H1 (cell line): Measurements from ENCODE around the gene DPH1. TPM values are rescaled to one million over a fixed set of nuclear protein-coding genes. Genes with fewer than 3 reads are reported as not detected.

ENCODE experiments used
- CTCF ChIA-PET: fragments of 300-600 bp; sonication (Branson Sonifier 250); formaldehyde crosslinking; loops from one replicate; lab custom pipeline; 2021; ENCODE audit not compliant: partially characterized antibody; lab: Charles Lee
- POLR2A ChIA-PET: fragments of 300-600 bp; sonication (Branson Sonifier 250); formaldehyde crosslinking; loops from one replicate; lab custom pipeline; 2021; ENCODE audit warnings: inconsistent platforms; ENCODE audit not compliant: partially characterized antibody; lab: Charles Lee
- DNase-seq, 2 experiments: peaks; one replicate each; pipeline versions ENCODE4 v3.0.0 to v3.0.0-alpha.2; 2010 to 2022; ENCODE audit warnings: low spot score in 2 of 2, low read depth in 1 of 2, mixed read lengths in 1 of 2
- FAIRE-seq: peaks from 2 replicates; lab custom pipeline; 2011; peaks lifted over from hg19 to GRCh38; lab: Jason Lieb, UNC
- H2AFZ ChIP-seq: 2 replicates; pipeline ENCODE4 v1.8.1; 2012; ENCODE audit warnings: low read length, inconsistent platforms
- H2AK5ac ChIP-seq: 2 replicates; pipeline ENCODE4 v1.6.1; 2013; ENCODE audit warnings: low read depth, low read length
- H2BK120ac ChIP-seq: replicated peaks from 2 replicates; pipeline ENCODE3; 2013; ENCODE audit warnings: low read depth, low read length, inconsistent platforms
- H2BK12ac ChIP-seq: 2 replicates; pipeline ENCODE4 v1.6.1; 2013; ENCODE audit warnings: low read depth, low read length
- H2BK15ac ChIP-seq: 2 replicates; pipeline ENCODE4 v1.6.1; 2013; ENCODE audit warnings: low read length
- H2BK20ac ChIP-seq: 2 replicates; pipeline ENCODE4 v1.6.1; 2013; ENCODE audit warnings: low read length
- H2BK5ac ChIP-seq: 2 replicates; pipeline ENCODE4 v1.6.1; 2013; ENCODE audit warnings: low read depth, low read length
- H3K14ac ChIP-seq: 2 replicates; pipeline ENCODE4 v1.6.1; 2013; ENCODE audit warnings: inconsistent platforms; ENCODE audit not compliant: insufficient read length
- H3K18ac ChIP-seq: 2 replicates; pipeline ENCODE4 v1.6.1; 2013; ENCODE audit warnings: low read length; ENCODE audit errors: extremely low read depth
- H3K23ac ChIP-seq: 2 replicates; pipeline ENCODE4 v1.6.1; 2013; ENCODE audit warnings: inconsistent platforms; ENCODE audit not compliant: insufficient read length
- H3K23me2 ChIP-seq: 2 replicates; pipeline ENCODE4 v1.6.1; 2013; ENCODE audit warnings: low read depth, low read length
- H3K27ac ChIP-seq: 2 replicates; pipeline ENCODE4 v1.6.1; 2011; ENCODE audit warnings: low read depth, low read length, inconsistent platforms
- H3K27me3 ChIP-seq, 4 experiments: replicated peaks in 1 of 4; 1 replicate in 1 of 4; 2 replicates in 3 of 4; pipeline versions ENCODE4 v1.6.1 to v1.8.1; 2011 to 2013; ENCODE audit warnings: low read length in 3 of 4, mild to moderate bottlenecking in 3 of 4, inconsistent platforms in 2 of 4, mixed read lengths in 2 of 4, moderate library complexity in 1 of 4; ENCODE audit not compliant: control insufficient read depth in 3 of 4, insufficient read depth in 3 of 4; ENCODE audit errors: extremely low read depth in 1 of 4
- H3K36me3 ChIP-seq, 4 experiments: 2 replicates each; pipeline versions ENCODE4 v1.6.1 to v1.8.1; 2011 to 2013; ENCODE audit warnings: mild to moderate bottlenecking in 4 of 4, low read length in 3 of 4, moderate library complexity in 2 of 4, control low read depth in 1 of 4, inconsistent platforms in 1 of 4; ENCODE audit not compliant: insufficient read depth in 4 of 4, control insufficient read depth in 2 of 4
- H3K4ac ChIP-seq: replicated peaks from 2 replicates; pipeline ENCODE3; 2013; ENCODE audit warnings: low read length, low read depth, mixed read lengths, inconsistent platforms; ENCODE audit not compliant: insufficient read length
- H3K4me1 ChIP-seq, 4 experiments: replicated peaks in 1 of 4; 1 replicate in 1 of 4; 2 replicates in 3 of 4; pipeline versions ENCODE4 v1.6.1 to v1.8.1; 2011 to 2013; ENCODE audit warnings: low read length in 3 of 4, inconsistent platforms in 2 of 4, mixed read lengths in 1 of 4; ENCODE audit not compliant: insufficient read depth in 4 of 4, control insufficient read depth in 3 of 4
- H3K4me2 ChIP-seq, 2 experiments: 2 replicates each; pipeline versions ENCODE4 v1.6.1 to v1.8.1; 2011 to 2013; ENCODE audit warnings: low read depth in 2 of 2, low read length in 2 of 2, control low read depth in 1 of 2, inconsistent platforms in 1 of 2, mild to moderate bottlenecking in 1 of 2; ENCODE audit not compliant: insufficient read depth in 1 of 2
- H3K4me3 ChIP-seq, 4 experiments: fragments of 200-600, 300-600 bp in 1 of 4; sonication (generic), shearing (Covaris generic), sonication (Bioruptor Twin) in 1 of 4; 2 replicates each; pipeline versions ENCODE4 v1.5.1 to v1.8.1; 2011 to 2016; ENCODE audit warnings: low read length in 4 of 4, low read depth in 3 of 4, control low read depth in 2 of 4, inconsistent platforms in 2 of 4, mild to moderate bottlenecking in 2 of 4, mixed read lengths in 1 of 4, moderate library complexity in 1 of 4; ENCODE audit not compliant: insufficient read depth in 2 of 4; ENCODE audit errors: extremely low read depth in 1 of 4
- H3K56ac ChIP-seq: replicated peaks from 2 replicates; pipeline ENCODE3; 2013; ENCODE audit warnings: low read depth, mild to moderate bottlenecking, mixed read lengths, low read length, inconsistent platforms; ENCODE audit not compliant: insufficient read length
- H3K79me1 ChIP-seq: 2 replicates; pipeline ENCODE4 v1.6.1; 2013; ENCODE audit warnings: low read depth, low read length, control low read depth
- H3K79me2 ChIP-seq, 2 experiments: 2 replicates each; pipeline versions ENCODE4 v1.6.1 to v1.8.1; 2012 to 2013; ENCODE audit warnings: low read length in 2 of 2, mild to moderate bottlenecking in 2 of 2, inconsistent platforms in 1 of 2; ENCODE audit not compliant: insufficient read depth in 2 of 2, control insufficient read depth in 1 of 2
- H3K9ac ChIP-seq, 4 experiments: replicated peaks in 1 of 4; 1 replicate in 1 of 4; 2 replicates in 3 of 4; pipeline versions ENCODE4 v1.6.1 to v1.8.1; 2011 to 2013; ENCODE audit warnings: low read depth in 3 of 4, low read length in 3 of 4, control low read depth in 2 of 4, mild to moderate bottlenecking in 2 of 4, moderate library complexity in 2 of 4, inconsistent platforms in 1 of 4; ENCODE audit errors: extremely low read depth in 1 of 4
- H3K9me3 ChIP-seq, 2 experiments: 2 replicates each; pipeline versions ENCODE4 v1.6.1 to v1.8.1; 2012 to 2013; ENCODE audit warnings: mild to moderate bottlenecking in 2 of 2, moderate library complexity in 2 of 2, control low read depth in 1 of 2, inconsistent platforms in 1 of 2, low read depth in 1 of 2, low read length in 1 of 2, mixed read lengths in 1 of 2; ENCODE audit not compliant: insufficient read depth in 2 of 2
- H4K20me1 ChIP-seq, 2 experiments: replicated peaks in 1 of 2; 2 replicates each; pipeline versions ENCODE3 to v1.8.1; 2011 to 2013; ENCODE audit warnings: inconsistent platforms in 2 of 2, low read length in 2 of 2, mild to moderate bottlenecking in 1 of 2; ENCODE audit not compliant: insufficient read depth in 2 of 2, control insufficient read depth in 1 of 2
- H4K5ac ChIP-seq: 2 replicates; pipeline ENCODE4 v1.6.1; 2013; ENCODE audit warnings: low read length, low read depth, mixed read lengths, inconsistent platforms; ENCODE audit not compliant: insufficient read length
- H4K8ac ChIP-seq: 2 replicates; pipeline ENCODE4 v1.8.0; 2013; ENCODE audit warnings: mild to moderate bottlenecking, moderate library complexity, low read length, inconsistent platforms; ENCODE audit not compliant: insufficient read depth; ENCODE audit errors: extremely low read depth
- H4K91ac ChIP-seq: replicated peaks from 2 replicates; pipeline ENCODE3; 2013; ENCODE audit warnings: low read length, mixed read lengths, inconsistent platforms; ENCODE audit not compliant: insufficient read length
- ASH2L ChIP-seq: fragments of 200-600, 300-600 bp; sonication (generic); IDR thresholded peaks from one replicate; pipeline ENCODE4 v1.7.1; 2017; ENCODE audit warnings: low read length
- KDM5A ChIP-seq: fragments of 200-600 bp; IDR thresholded peaks from 2 replicates; pipeline ENCODE4 v1.7.1; 2012; ENCODE audit warnings: mild to moderate bottlenecking, low read length, inconsistent platforms, mixed read lengths
- RBBP5 ChIP-seq: IDR thresholded peaks from 2 replicates; pipeline ENCODE4 v1.7.1; 2012; ENCODE audit warnings: low read depth, mild to moderate bottlenecking, inconsistent platforms, low read length, moderate library complexity, borderline replicate concordance
- SIN3A ChIP-seq, 2 experiments: IDR thresholded peaks in 1 of 2; conservative IDR thresholded peaks in 1 of 2; 2 replicates each; pipeline ENCODE4 v1.6.1; 2011 to 2012; ENCODE audit warnings: low read length in 2 of 2, improper control_type of control experiment in 1 of 2, low read depth in 1 of 2, mild to moderate bottlenecking in 1 of 2
- WGBS, 2 experiments: shearing (Covaris generic) in 1 of 2; methylation state at CpG; one replicate each; pipeline versions ENCODE4 v1.1.6 to v1.1.7; 2013 to 2015; ENCODE audit warnings: low lambda C conversion rate in 2 of 2, mixed read lengths in 2 of 2, inconsistent platforms in 1 of 2, low coverage in 1 of 2, missing lambda C conversion rate in 1 of 2; ENCODE audit not compliant: insufficient replicate concordance in 2 of 2, insufficient coverage in 1 of 2, insufficient read length in 1 of 2; ENCODE audit errors: extremely low coverage in 1 of 2, missing lambda C conversion rate in 1 of 2; 5-methylcytosine and 5-hydroxymethylcytosine counted together
- polyA plus RNA-seq, 7 experiments: library from polyadenylated mRNA; depleted of rRNA in 3 of 7; stranded (reverse) in 5 of 7; unstranded in 2 of 7; fragments of >200 nt in 5 of 7; fragments of 200-250 nt in 2 of 7; gene quantifications; 1 replicate in 5 of 7; 2 replicates in 1 of 7; 4 replicates in 1 of 7; pipeline versions ENCODE4 v1.2.1 to v1.2.3, GENCODE V29; 2011 to 2013; ENCODE audit warnings: missing spikeins in 2 of 7, mixed read lengths in 2 of 7
- total RNA-seq: library from RNA; stranded (reverse); fragmentation: NEBNext Ultra II Directional; extraction: Animal tissue kit (Norgen Biotek cat#: 25700); gene quantifications from 2 replicates; pipeline ENCODE4 v1.2.1, GENCODE V29; 2021
- TF ChIP-seq, protein P1 (sequence below): IDR thresholded peaks from 2 replicates; pipeline ENCODE4 v1.6.1; 2012; ENCODE audit warnings: inconsistent platforms

Gene DPH1
- total and polyA plus RNA-seq, 2 of the 8 experiments (the other 6 are each of a cell fraction or from before 2014, with no cell fraction given), result 24.9 to 30.0 TPM

DNA sequence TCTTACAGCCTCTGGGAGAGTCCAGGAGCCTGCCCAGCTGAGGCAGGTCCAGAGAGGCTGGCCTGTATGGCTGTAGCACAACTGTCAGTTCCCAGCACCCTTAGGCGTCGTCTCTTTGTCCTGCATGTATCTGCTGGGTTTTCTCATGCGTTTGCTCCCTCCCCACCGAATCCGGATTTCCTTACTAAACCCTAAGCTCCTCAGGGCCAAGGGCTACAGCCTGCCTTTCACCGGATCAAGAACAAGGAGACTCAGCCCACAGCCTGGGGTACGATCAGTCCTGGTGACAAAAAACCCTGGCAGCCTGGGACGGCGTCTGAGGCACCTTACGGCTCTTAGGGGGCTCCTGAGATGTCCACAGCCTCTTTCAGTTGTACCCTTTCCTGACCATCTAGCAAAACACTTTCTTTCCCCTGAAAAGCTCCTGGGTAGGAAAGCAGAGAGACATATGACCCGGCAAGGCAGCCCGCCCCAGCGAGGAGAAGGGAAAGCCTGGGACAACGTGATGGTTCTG, 37.2 kb downstream of the DPH1 start:
- Histone ChIP-seq H2BK5ac (no peak overlapping the region), H3K4me1 (peaks cover 0 to 20% (median 13%) of the 10 kb centered on the region in 4 experiments; a peak in 6 of 7 replicates), H4K8ac (no peak overlapping the region), H2AFZ (no peak overlapping the region), H3K9me3 (no peaks in the 10 kb centered on the region), H3K56ac (no peak overlapping the region), H2BK20ac (no peak overlapping the region), H3K4me3 (no peak overlapping the region), H3K79me2 (no peaks in the 10 kb centered on the region), H3K79me1 (no peaks in the 10 kb centered on the region), H3K9ac (no peak overlapping the region), H3K23me2 (no peaks in the 10 kb centered on the region), H3K27me3 (no peaks in the 10 kb centered on the region), H3K18ac (no peak overlapping the region), H4K5ac (no peak overlapping the region), H3K36me3 (peaks cover 0 to 4% (median 0%) of the 10 kb centered on the region in 4 experiments; a peak in 1 of 8 replicates), H3K23ac (no peak overlapping the region), H3K4ac (no peak overlapping the region), H3K27ac (no peak overlapping the region), H2BK120ac (no peak overlapping the region), H4K91ac (no peak overlapping the region), H2AK5ac (no peak overlapping the region), H4K20me1 (peaks cover 6 to 9% of the 10 kb centered on the region in 2 experiments), H2BK15ac (no peak overlapping the region), H3K4me2 (no peak overlapping the region), H3K14ac (no peak overlapping the region), H2BK12ac (no peak overlapping the region)
- no peak for TF ChIP-seq KDM5A
- no peak for TF ChIP-seq ASH2L
- TF ChIP-seq, protein P1, sequence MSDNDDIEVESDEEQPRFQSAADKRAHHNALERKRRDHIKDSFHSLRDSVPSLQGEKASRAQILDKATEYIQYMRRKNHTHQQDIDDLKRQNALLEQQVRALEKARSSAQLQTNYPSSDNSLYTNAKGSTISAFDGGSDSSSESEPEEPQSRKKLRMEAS, result no peak
- TF ChIP-seq SIN3A (conservative IDR thresholded peaks at IDR 0.05 in 1 of 2, IDR thresholded peaks at IDR 0.05 in 1 of 2; ENCODE audit: low read depth in 1 of 2, low read length in 2 of 2), result no peak
- TF ChIP-seq RBBP5, result no peak
- ChIA-PET POLR2A (interaction anchor here (1.4 to 1.9 kb wide), 2 partner anchors 8 to 178 kb away, joined by 4 read pairs; no protein-coding TSS in a partner anchor), CTCF (interaction anchor here (0.7 to 11.7 kb wide), 12 partner anchors 10 to 178 kb away, joined by 3 to 122 read pairs (median 4); partner anchors contain the start of gene HIC1)
- no peak for FAIRE-seq
- 92% methylated on average over 14 of the region's 14 CpGs; no CpG with 5 or more reads in 1 of the 2 experiments for WGBS, 2 experiments
- DNase-seq, result no peak
